ENCODE measurements around the gene SMIM3.
A peak's percentile ranks its signal among the peaks of the same experiment; 100 is the strongest.
"Not testable (repeated sequence)": the region's sequence is repeated elsewhere in the genome, so short reads cannot be mapped to it uniquely, and the experiment has no call there.

Gene SMIM3

GRCh38 chr5:150778517-150779396 is at the start of gene SMIM3:
Gene SMIM3, plus strand, starts transcription at chr5:150778757. Its CDS starts 16,684 bp downstream, at chr5:150795441.
- no peak for FAIRE-seq

GRCh38 chr5:150729859-150730258 is 48.7 kb upstream of the SMIM3 start:
- no peak for FAIRE-seq

GRCh38 chr5:150731669-150732242 is 46.8 kb upstream of the SMIM3 start:
- FAIRE-seq: no peak

- no peak for FAIRE-seq
These were observed 43.8 kb upstream of the SMIM3 start for GRCh38 chr5:150734579-150735384.

- FAIRE-seq: no peak
These were observed 39.7 kb upstream of the SMIM3 start for GRCh38 chr5:150738862-150739261.

- no peak for FAIRE-seq
These were observed 37.6 kb upstream of the SMIM3 start for GRCh38 chr5:150740992-150741391.

GRCh38 chr5:150742455-150743141 is 36.0 kb upstream of the SMIM3 start:
- FAIRE-seq: not testable (repeated sequence)

- FAIRE-seq: not testable (repeated sequence)
These were observed 35.4 kb upstream of the SMIM3 start for GRCh38 chr5:150743142-150743488.

- FAIRE-seq: no peak
These were observed 28.1 kb upstream of the SMIM3 start for GRCh38 chr5:150750469-150750868.

- no peak for FAIRE-seq
These were observed 27.3 kb upstream of the SMIM3 start for GRCh38 chr5:150751096-150751891.

GRCh38 chr5:150753463-150753862 is 25.1 kb upstream of the SMIM3 start:
- FAIRE-seq: no peak

GRCh38 chr5:150753863-150754262 is 24.7 kb upstream of the SMIM3 start:
- FAIRE-seq: no peak

GRCh38 chr5:150757087-150757649 is 21.4 kb upstream of the SMIM3 start:
- FAIRE-seq: no peak

GRCh38 chr5:150758203-150758530 is 20.4 kb upstream of the SMIM3 start:
- FAIRE-seq: no peak

- FAIRE-seq: peak; percentile 98
These were observed 19.8 kb upstream of the SMIM3 start, which contains the start of gene DCTN4 for GRCh38 chr5:150758531-150759333. Gene DCTN4, minus strand, starts transcription at chr5:150759017. Its CDS starts 24 bp downstream, at chr5:150758993.

GRCh38 chr5:150759334-150759583 is 19.3 kb upstream of the SMIM3 start:
- no peak for FAIRE-seq

GRCh38 chr5:150762211-150762610 is 16.3 kb upstream of the SMIM3 start:
- no peak for FAIRE-seq

- FAIRE-seq: no peak
These were observed 15.4 kb upstream of the SMIM3 start for GRCh38 chr5:150763023-150763769.

- no peak for FAIRE-seq
These were observed 14.0 kb upstream of the SMIM3 start for GRCh38 chr5:150764530-150764929.

- FAIRE-seq: no peak
These were observed 13.4 kb upstream of the SMIM3 start for GRCh38 chr5:150765011-150765798.

All from A204.1 (cell line).